ENCODE data around the gene NDC1.
"Not testable (repeated sequence)": the region's sequence is repeated elsewhere in the genome, so short reads cannot be mapped to it uniquely, and the experiment has no call there.

- TF ChIP-seq POLR2A, POLR2AphosphoS5 (IDR thresholded peaks at IDR 0.05): not testable (repeated sequence)
Observed at GRCh38 chr1:53881853-53882252, 43.8 kb upstream of the NDC1 start.

All from prostate gland (tissue), 1 donor.